Iris pigment epithelial cell (primary cell): ENCODE measurements around the gene TEKT2.

Experiments used
- DNase-seq: peaks from one replicate; pipeline ENCODE4 v3.0.0-alpha.2; 2011; ENCODE audit warnings: low read depth

The TEKT2 gene

GRCh38 chr1:36083635-36084496 lies at the start of gene TEKT2:
TSS of gene TEKT2 (plus strand) at chr1:36084094. CDS start at chr1:36084922, 828 bp downstream.
- no peak for DNase-seq

- peak; percentile 88 for DNase-seq
Measured at GRCh38 chr1:36034692-36035091, 49.2 kb upstream of the TEKT2 start.

GRCh38 chr1:36035154-36035553 lies 48.7 kb upstream of the TEKT2 start:
- no peak for DNase-seq

- DNase-seq = no peak
Measured at GRCh38 chr1:36040238-36040637, 43.7 kb upstream of the TEKT2 start.

- no peak for DNase-seq
Measured at GRCh38 chr1:36051821-36052220, 32.1 kb upstream of the TEKT2 start.

GRCh38 chr1:36053978-36054377 lies 29.9 kb upstream of the TEKT2 start:
- no peak for DNase-seq

GRCh38 chr1:36055706-36056105 lies 28.2 kb upstream of the TEKT2 start:
- peak; percentile 18 for DNase-seq

- no peak for DNase-seq
Measured at GRCh38 chr1:36062315-36062714, 21.6 kb upstream of the TEKT2 start.

GRCh38 chr1:36067871-36068270 lies 16.0 kb upstream of the TEKT2 start:
- DNase-seq = no peak

GRCh38 chr1:36068866-36069265 lies 15.0 kb upstream of the TEKT2 start:
- no peak for DNase-seq

- no peak for DNase-seq
Measured at GRCh38 chr1:36070349-36070748, 13.5 kb upstream of the TEKT2 start.

- peak; percentile 22 for DNase-seq
Measured at GRCh38 chr1:36076979-36077573, 6.8 kb upstream of the TEKT2 start.

GRCh38 chr1:36080236-36080635 lies 3.7 kb upstream of the TEKT2 start:
- DNase-seq = no peak

- DNase-seq = no peak
Measured at GRCh38 chr1:36080801-36081200, 3.1 kb upstream of the TEKT2 start.

GRCh38 chr1:36081926-36082485 lies 1.9 kb upstream of the TEKT2 start:
- no peak for DNase-seq

- DNase-seq = no peak
Measured at GRCh38 chr1:36083219-36083618, 675 bp upstream of the TEKT2 start.

GRCh38 chr1:36084497-36085115 lies 712 bp downstream of the TEKT2 start:
- no peak for DNase-seq

GRCh38 chr1:36085126-36085525 lies 1.2 kb downstream of the TEKT2 start:
- no peak for DNase-seq

- DNase-seq = no peak
Measured at GRCh38 chr1:36085686-36086526, 2.0 kb downstream of the TEKT2 start.

GRCh38 chr1:36086529-36087232 lies 2.8 kb downstream of the TEKT2 start:
- no peak for DNase-seq
